Measurements from ENCODE around the gene TLK1.

- TF ChIP-seq CTCF (conservative IDR thresholded peaks at IDR 0.05; ENCODE audit: low read depth, low read length) (no peak), EZH2 (IDR thresholded peaks at IDR 0.05; ENCODE audit: borderline replicate concordance, low read depth, low read length, poor library complexity, severe bottlenecking) (no peak)
Observed at GRCh38 chr2:171158790-171159371, 1.8 kb downstream of the TLK1 start.
